ENCODE data around the gene CEP63.

DNA sequence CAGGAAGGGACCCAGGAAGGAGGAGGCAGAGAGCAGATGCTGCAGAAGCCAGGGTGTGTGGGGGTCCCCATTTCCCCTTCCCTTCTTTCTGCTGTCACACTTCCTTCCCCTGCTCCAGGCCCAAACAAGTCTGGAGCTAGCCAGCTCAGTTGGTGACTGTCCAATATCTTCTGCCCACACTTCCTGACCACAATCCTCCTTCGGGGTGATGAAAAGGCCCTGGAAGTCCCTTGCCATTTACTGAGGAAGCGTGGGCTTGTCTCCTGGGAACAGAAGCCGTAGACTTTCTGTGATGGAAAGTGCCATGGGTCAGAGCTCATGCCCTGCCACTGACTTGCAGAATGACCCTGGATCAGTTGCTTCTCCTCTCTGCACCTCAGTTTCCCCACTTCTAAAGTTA is 39.1 kb upstream of the CEP63 start:
- TF ChIP-seq, protein P1, sequence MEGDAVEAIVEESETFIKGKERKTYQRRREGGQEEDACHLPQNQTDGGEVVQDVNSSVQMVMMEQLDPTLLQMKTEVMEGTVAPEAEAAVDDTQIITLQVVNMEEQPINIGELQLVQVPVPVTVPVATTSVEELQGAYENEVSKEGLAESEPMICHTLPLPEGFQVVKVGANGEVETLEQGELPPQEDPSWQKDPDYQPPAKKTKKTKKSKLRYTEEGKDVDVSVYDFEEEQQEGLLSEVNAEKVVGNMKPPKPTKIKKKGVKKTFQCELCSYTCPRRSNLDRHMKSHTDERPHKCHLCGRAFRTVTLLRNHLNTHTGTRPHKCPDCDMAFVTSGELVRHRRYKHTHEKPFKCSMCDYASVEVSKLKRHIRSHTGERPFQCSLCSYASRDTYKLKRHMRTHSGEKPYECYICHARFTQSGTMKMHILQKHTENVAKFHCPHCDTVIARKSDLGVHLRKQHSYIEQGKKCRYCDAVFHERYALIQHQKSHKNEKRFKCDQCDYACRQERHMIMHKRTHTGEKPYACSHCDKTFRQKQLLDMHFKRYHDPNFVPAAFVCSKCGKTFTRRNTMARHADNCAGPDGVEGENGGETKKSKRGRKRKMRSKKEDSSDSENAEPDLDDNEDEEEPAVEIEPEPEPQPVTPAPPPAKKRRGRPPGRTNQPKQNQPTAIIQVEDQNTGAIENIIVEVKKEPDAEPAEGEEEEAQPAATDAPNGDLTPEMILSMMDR (IDR thresholded peaks at IDR 0.05; ENCODE audit: poor library complexity, severe bottlenecking) = no peak
- no peak for TF ChIP-seq POLR2AphosphoS5 (IDR thresholded peaks at IDR 0.05)
- no peak for TF ChIP-seq MXI1 (conservative IDR thresholded peaks at IDR 0.05; ENCODE audit: poor library complexity, severe bottlenecking)
- TF ChIP-seq EZH2 (IDR thresholded peaks at IDR 0.05; ENCODE audit: borderline replicate concordance, insufficient read depth, low read length, poor library complexity, severe bottlenecking) = no peak
